GM10266 (cell line): Measurements from ENCODE around the gene FAM3D.
"Not testable (repeated sequence)": the region's sequence is repeated elsewhere in the genome, so short reads cannot be mapped to it uniquely, and the experiment has no call there.

Experiments used
- DNase-seq: peaks from one replicate; pipeline ENCODE4 v3.0.0; 2012; ENCODE audit errors: extremely low spot score
- CTCF ChIP-seq: IDR thresholded peaks from 2 replicates; pipeline ENCODE4 v1.5.1; 2012; ENCODE audit warnings: mild to moderate bottlenecking, low read depth; ENCODE audit not compliant: control insufficient read depth, insufficient read depth; ENCODE audit errors: missing control alignments

Gene FAM3D

GRCh38 chr3:58704745-58705144 lies 38.2 kb upstream of the FAM3D start:
- DNase-seq, result no peak
- TF ChIP-seq CTCF, result no peak

GRCh38 chr3:58704304-58704703 lies 37.7 kb upstream of the FAM3D start:
- not testable (repeated sequence) for DNase-seq

- DNase-seq, result no peak
- TF ChIP-seq CTCF, result no peak
Observed at GRCh38 chr3:58698246-58698645, 31.7 kb upstream of the FAM3D start.

- no peak for DNase-seq
- no peak for TF ChIP-seq CTCF
Observed at GRCh38 chr3:58697561-58697960, 31.0 kb upstream of the FAM3D start.

- not testable (repeated sequence) for DNase-seq
Observed at GRCh38 chr3:58696813-58697212, 30.2 kb upstream of the FAM3D start.

GRCh38 chr3:58696093-58696492 lies 29.5 kb upstream of the FAM3D start:
- no peak for DNase-seq
- no peak for TF ChIP-seq CTCF

GRCh38 chr3:58695284-58695683 lies 28.7 kb upstream of the FAM3D start:
- not testable (repeated sequence) for DNase-seq

GRCh38 chr3:58693940-58694850 lies 27.6 kb upstream of the FAM3D start:
- TF ChIP-seq CTCF, result no peak
- DNase-seq, result no peak

- TF ChIP-seq CTCF, result no peak
- no peak for DNase-seq
Observed at GRCh38 chr3:58692484-58692883, 25.9 kb upstream of the FAM3D start.
